Epithelial cell of proximal tubule (primary cell): ENCODE measurements around the gene RNASE12. TPM values are rescaled to one million over a fixed set of nuclear protein-coding genes. Genes with fewer than 3 reads are reported as not detected.

ENCODE experiments used
- DNase-seq: peaks from one replicate; pipeline ENCODE4 v3.0.0-alpha.2; 2011; ENCODE audit warnings: low read depth
- H3K4me3 ChIP-seq: 2 replicates; pipeline ENCODE4 v1.5.1; 2011; ENCODE audit warnings: low read depth, mild to moderate bottlenecking, low read length
- total RNA-seq: library from RNA; depleted of rRNA; stranded (reverse); fragments of >200 nt; gene quantifications from 2 replicates; pipeline ENCODE4 v1.2.3, GENCODE V29; 2015
- TF ChIP-seq, protein P1 (sequence below): conservative IDR thresholded peaks from 2 replicates; pipeline ENCODE4 v1.5.1; 2012; ENCODE audit warnings: low read depth, mild to moderate bottlenecking, low read length

RNASE12 gene
- total RNA-seq, 1 donor from 2014 or later = not detected

DNA sequence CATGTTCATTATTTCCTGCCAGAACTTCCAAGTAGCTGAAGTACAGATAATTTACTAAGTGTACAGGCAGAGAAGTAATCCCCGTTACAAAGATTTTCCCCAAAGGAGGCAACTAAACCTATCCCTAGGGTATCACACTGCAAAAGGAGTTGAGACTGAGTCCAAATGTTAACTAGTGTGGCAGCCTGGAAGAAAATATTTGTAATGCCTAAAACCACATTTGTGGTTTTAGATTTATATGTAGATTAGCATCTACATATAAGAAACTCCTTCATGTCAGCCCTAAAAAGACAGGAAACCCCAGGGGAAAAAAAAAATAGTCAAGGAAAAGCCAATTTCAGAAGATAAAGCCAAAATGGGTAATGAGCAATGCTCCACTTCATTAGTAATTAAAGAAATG is 1.4 kb upstream of the RNASE12 start:
- DNase-seq = no peak
- no peak overlapping the region for H3K4me3 ChIP-seq
- TF ChIP-seq, protein P1, sequence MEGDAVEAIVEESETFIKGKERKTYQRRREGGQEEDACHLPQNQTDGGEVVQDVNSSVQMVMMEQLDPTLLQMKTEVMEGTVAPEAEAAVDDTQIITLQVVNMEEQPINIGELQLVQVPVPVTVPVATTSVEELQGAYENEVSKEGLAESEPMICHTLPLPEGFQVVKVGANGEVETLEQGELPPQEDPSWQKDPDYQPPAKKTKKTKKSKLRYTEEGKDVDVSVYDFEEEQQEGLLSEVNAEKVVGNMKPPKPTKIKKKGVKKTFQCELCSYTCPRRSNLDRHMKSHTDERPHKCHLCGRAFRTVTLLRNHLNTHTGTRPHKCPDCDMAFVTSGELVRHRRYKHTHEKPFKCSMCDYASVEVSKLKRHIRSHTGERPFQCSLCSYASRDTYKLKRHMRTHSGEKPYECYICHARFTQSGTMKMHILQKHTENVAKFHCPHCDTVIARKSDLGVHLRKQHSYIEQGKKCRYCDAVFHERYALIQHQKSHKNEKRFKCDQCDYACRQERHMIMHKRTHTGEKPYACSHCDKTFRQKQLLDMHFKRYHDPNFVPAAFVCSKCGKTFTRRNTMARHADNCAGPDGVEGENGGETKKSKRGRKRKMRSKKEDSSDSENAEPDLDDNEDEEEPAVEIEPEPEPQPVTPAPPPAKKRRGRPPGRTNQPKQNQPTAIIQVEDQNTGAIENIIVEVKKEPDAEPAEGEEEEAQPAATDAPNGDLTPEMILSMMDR = no peak

DNA sequence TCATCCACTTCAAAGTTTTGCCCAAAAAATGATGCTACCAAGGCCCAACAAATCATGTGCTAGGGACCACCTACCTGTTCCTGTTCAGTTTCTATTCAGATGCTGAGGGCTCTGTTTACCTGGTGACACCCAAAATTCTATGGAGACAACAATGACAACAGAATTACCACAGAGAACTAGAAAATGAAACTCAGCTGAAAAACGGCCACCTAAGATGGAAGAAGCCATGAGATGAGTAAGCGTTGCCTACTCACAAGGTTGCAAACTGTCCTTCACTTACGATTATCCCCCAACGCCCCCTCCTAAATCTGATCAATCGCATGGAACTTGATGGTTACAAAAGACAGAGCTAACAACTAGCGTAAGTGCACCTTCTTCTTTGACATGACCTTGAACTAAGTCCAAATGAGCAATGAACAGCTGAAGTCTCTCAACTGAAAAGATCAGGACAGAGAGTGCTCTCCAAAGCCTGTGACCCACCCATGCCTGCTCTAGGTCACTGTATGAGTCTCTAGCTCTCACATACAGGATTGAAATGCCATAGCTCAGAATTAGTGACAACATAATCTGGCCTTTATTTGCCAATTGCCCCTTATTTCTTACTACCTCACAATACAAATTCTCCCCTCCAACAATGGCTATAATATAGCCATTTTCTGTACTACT is 3.6 kb downstream of the RNASE12 start, which contains the start of gene RNASE11:
RNASE11 (minus strand) TSS at position 513 of the 666 bp plus-strand sequence.
- TF ChIP-seq, protein P1 = no peak
- no peak for DNase-seq
- H3K4me3 ChIP-seq = no peak within 1 kb of the TSS

DNA sequence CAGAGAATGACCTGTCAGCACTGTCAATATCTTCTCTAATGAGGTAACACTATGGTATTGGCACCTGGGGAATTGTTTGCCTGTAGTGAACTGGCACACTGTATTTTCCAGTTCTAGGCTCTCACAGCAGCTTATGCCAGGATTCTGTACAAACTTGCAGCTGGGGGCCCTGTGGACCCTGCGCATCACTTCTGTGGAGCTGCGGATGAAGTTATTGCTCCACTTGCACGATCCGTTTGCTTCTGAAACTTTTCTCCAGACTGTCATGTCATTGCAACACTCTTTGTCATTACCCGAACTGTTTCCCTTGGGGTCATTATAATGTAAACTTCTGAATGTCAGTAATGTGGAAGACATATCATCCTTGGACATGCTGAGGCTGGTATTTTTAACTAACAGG is 7.3 kb downstream of the RNASE12 start:
- TF ChIP-seq, protein P1 = no peak
- no peak overlapping the region for H3K4me3 ChIP-seq

DNA sequence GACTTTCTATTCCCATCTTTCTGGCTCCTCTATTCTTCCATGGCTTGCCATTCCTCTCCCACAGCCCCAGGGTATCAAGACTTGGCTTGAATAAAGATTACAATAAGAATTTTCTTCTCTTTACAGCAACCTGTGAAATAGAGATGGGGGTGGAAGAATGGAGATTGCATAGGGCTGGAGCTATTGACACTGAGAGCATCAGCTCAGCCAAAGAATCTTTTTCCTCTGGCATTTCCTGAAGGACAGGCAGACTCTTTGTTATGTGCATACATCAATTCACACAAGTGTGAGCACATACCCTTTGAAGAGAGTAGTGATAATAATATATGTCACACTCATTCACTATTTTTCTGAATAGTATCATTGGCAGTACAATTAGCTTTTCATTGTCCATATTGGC is 8.0 kb downstream of the RNASE12 start:
- H3K4me3 ChIP-seq = no peak overlapping the region
- no peak for DNase-seq
- TF ChIP-seq, protein P1 = no peak

More for the DNA sequence above, 7.3 kb downstream of the RNASE12 start:
- no peak for DNase-seq

DNA sequence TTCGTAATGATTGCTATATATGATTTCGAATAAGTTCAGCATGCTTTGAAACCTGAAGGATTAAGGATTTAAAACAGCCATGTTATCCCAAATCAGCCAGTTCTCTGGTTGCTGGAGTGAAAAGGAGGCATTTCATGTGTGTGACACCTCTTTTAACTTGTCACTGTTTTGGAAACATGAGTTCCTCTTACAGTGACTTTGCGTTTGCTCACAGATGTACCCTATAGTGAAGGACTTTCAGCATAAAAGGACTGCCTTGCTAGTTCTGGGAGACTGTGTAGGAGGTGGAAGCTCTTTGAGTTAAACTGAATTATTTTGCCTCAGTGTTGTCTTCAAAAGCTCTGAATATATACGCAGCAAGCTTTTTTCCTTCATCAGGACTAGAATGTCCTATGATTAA is 10.9 kb downstream of the RNASE12 start:
- H3K4me3 ChIP-seq = no peak overlapping the region
- DNase-seq = no peak
- TF ChIP-seq, protein P1 = no peak

DNA sequence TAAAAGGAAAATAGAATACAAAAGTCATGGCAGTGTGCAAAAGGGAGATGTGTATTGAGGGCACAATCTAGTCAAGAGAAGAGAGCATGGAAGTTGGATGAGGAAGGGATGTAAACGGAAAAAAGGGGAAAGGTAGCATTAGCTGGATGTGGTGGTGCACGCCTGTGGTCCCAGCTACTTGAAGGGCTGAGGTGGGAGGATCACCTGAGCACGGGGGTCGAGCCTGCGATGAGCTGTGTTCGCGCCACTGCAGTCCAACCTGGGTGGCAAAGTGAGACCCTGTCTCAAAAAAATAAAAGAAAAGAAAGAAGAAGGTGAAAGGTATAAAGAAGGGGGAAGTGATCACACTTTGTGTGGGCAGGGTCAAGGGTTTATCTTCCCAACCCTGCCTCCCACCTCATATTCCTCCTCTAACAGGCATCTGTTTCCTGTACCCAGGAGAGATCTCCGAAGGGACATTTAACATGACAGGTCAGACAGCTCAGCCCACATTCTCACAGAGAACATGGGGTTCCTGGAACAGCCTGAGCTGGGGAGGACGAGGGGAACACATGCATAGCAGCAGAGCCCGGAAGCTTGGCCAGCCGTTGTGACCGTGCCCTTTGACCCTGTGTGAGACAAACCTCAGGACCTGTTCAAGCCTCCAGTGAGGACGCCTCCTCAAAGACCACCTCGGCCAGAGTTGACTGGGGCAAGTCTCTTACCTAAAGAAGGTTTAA is 12.2 kb downstream of the RNASE12 start:
- no peak for DNase-seq
- H3K4me3 ChIP-seq = no peak overlapping the region
- TF ChIP-seq, protein P1 = no peak
